C1 segment of cervical spinal cord (tissue), 14 donors: Measurements from ENCODE around the gene TRIM36.

ENCODE experiments used
- DNase-seq, 14 donors: peaks; one replicate each; lab custom pipeline; 2025; lab: John Stamatoyannopoulos, UW

Gene TRIM36

DNA sequence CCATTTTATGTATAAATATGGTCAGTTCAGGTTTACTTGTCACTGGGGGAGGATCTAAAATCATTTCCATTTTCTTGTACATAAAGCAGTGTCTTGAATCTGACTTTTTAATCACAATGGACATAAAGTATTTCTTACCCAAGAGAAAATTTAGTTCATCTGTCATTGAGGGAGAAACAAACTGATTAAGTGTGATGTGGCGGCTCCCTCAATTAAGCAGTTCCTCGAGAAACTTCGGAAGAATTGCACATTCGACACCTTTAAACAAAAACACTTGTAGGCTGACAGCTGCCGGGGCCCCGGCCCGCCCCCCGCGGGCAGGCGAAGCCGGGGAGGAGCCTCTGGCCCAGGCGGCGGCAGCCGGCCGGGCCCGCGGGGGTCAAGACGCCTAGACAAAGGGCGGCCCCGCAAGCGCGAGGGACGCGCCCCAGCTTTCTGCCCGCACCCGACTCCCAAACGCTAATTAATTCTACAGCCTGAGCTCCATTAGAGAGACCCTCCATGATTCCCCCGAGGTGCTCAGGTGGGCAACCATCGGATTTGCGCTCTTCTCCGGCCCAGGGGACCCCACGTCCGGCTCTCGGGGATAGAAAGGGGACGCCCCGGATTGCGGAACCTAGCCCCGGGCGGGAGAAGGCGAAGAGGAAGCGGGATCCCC is 750 bp downstream of the TRIM36 start:
- DNase-seq = peak in 5 of 14 donors; percentile 44 to 68 (median 54)

DNA sequence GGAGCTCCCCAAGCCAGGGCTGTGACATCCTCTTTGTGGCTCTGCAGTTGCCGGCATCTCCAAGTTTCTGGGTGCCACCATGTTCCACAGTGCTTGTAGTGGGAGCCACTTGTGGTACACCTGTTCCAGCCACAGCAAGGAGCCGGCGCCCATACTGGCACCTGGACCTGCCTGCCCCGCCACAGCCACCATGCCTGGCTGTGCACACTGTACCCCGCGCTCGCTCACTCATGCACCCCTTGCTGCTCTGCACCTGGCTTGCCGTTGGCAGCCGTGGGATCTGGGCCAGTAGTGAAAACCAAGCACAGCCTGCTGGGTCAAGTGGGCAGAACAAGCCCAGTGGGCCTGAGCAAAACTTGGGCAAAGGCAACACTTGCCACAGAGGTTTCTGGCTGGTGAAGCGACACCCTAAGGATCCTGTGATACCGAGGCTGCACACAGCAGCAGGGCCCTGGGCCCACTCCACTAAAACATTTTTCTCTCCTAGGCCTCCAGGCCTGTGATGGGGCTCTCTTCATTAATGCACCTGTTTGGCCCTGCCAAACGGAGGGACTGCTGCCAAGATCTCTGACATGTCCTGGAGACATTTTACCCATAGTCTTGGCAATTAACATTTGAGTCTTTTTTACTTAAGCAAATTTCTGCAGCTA is 2.8 kb downstream of the TRIM36 start:
- DNase-seq = no peak

DNA sequence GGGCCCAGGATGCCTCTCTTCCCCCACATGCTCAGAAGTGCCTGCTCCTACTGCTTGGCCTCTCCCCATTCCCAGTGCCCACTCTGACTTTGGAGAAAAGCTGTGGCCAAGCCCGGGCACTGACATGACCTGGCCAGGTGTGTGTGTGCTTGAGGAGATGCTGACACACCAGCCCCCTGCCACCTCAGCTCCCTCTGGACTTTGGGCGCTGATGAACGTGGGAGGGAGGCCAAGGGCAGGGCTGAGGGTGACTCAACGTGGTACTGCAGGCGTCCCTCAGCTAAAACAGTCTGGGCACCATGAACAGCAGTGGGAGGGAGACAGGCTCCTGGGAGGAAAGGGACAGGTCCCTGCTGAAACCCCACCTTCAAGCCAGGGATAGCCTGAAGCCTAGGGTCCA is 3.9 kb downstream of the TRIM36 start:
- no peak for DNase-seq

DNA sequence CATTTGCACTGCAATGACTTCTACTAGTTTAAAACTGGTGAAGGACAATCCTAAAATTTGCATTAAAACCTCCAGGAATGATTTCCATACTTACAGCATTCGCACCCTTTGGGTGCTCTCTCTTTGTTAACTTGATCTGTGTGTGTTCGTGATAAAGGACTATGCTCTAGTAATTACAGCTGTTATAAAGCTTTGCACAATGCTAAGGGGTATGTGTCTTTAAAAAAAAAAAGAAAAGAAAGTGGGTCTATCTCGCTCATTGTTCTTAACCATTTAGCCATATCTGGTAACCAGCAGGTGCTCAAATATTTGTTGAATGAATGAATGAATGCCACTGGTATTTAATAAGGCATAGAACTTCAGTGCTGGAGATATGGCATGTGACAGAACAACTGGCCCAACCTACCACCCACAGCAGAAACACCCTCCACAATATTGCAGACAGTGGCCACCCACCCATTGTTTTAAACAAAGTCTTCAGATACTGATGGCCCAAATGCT is 8.7 kb downstream of the TRIM36 start:
- DNase-seq = no peak

DNA sequence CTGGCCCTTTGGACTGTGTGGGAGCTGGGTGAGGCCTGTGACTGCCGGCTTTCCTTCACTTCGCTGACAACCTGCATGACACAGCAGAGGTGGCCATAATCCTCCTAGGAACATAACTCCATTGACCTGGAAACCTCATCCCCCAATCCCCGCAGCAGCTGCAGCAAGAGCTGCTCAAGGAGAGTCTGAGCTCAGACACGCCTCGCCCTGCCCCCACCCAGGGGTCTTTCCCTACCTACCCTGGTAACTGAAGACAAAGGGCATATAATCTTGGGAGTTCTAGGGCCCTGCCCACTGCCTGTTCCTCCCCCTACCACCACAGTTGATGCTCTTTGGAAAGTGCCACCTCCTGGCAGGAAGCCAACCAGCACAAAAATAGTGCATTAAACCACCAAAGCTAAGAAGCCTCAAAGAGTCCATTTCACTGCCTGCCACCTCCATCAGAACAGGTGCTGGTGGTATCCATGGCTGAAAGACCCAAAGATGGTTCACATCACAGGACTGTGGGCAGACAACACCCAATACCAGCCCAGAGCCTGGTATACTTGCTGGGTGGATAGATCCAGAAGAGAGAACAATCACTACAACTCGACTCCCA is 18.4 kb downstream of the TRIM36 start:
- no peak for DNase-seq

DNA sequence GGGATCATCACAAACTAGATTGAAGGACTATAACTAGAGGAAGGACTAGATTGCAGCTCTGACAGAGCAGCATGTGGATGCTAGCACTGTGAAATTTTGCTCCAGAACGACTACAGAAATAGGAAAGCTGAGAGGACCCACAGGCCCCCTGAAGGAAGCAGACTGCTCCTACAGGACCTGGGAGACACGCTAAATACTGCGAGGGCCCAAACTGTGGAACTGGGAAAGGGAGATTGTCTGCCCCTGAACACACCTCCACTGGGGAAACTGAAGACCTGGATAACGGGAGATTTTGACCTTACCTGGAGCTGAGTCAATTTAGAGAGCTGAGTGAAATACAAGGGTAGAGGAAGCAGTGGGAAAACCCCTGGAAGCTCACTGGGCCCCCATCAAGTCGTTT is 19.2 kb downstream of the TRIM36 start:
- DNase-seq = no peak

DNA sequence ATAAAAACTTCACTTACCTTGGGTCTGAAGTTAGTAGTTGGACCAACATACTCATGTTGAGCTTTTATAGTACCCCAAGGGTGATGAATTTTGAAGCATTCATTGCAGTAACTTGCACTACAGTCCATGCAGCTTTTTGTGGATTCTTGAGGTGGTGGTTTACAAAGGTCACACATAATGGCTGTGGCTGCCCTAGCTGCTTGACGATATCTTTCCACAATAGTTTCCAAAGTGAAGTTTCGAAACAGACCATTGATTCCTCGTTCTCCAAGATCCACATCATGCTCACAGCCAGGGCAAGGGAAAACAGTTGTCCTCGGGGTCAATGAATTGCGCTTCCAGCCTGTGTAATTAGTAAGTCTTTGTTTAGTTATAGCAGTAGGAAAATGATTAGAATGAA is 22.7 kb downstream of the TRIM36 start:
- no peak for DNase-seq

DNA sequence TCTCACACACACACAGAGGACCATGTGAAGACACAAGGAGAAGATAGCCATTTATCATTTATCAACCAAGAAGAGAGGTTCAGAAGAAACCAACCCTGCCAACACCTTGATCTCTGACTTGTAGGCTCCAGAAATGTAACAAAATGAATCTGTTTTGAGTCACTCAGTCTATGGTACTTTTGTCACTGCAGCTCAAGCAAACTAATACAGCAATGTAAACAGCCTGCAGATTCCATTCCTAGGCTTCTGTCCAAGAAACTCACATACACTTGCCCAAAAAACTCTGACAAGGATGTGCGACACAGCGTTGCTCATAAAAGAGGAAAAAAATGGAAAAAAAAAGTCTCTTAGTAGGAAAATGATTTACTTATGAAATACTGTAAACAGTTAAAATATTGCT is 33.4 kb downstream of the TRIM36 start:
- no peak for DNase-seq

DNA sequence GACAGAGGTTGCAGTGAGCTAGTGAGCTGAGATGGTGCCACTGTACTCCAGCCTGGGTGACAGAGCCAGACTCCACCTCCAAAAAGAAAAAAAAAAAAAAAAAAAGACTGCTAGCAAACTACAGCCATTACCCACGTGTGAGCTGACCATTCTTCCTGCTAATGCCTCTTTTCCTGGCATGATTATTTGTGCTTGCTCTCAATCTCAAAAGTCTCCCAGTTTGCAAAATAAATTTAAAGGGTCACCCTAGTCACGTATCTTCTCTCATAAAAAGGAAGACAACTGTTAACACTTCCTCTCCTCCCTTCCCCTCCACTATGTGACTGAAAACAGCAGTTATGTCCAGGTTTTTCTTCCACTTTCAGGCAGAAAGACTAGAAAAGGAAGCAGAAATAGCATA is 37.2 kb downstream of the TRIM36 start:
- no peak for DNase-seq

DNA sequence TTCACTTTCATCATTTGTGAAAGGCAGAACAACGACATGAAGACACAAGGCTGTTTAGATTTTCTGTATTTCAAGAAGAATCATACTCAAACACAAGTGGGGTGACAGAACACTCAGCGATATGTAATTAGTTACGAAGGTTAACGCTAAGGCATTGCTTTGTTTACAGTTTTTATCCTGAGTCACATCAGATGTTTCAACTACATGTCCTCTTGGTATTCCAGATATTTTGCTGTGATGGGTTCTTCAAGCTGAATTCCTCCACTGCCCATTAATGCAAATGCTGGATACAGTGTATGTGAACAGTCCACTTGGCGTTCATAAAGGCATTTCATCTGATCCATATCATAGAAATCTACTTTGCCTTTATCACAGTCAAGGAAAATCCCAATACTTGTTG is 43.4 kb downstream of the TRIM36 start:
- no peak for DNase-seq

DNA sequence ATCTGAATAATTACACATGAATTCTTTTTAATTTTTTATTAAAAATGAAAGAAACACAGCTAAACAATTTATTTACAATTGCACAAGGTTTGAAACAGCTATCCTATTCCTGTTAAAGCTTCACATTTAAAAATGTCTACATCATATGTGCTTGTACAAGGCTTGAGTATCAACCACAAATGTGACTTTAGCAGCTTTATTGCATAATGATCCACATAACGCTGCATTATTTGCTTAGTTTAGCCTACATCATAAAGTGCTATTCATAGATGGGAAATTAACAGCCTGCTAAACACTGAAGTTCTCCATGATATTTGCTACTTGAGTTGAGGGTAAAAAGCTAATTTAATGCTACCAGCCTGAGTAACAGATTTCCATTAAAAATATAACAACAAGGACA is 45.0 kb downstream of the TRIM36 start:
- DNase-seq = no peak

DNA sequence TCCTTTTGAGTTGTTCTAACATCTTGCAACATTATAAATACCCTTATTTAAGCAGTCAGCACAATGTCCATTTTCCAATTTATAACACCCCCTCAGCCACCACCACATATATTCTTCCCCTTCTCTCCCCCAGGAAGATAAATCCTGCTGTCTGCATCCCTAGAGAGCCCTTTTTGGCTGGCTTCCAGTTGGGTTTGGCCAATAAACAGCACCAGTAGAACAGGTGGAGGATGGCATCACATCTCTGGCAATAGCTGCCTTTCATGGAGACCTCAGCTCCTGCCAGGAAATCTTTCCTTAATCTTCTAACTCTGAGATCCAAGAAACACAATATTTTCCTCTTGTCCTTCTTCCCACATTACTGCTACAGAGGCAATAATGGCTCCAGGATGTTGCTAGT is 53.7 kb downstream of the TRIM36 start:
- DNase-seq = no peak

DNA sequence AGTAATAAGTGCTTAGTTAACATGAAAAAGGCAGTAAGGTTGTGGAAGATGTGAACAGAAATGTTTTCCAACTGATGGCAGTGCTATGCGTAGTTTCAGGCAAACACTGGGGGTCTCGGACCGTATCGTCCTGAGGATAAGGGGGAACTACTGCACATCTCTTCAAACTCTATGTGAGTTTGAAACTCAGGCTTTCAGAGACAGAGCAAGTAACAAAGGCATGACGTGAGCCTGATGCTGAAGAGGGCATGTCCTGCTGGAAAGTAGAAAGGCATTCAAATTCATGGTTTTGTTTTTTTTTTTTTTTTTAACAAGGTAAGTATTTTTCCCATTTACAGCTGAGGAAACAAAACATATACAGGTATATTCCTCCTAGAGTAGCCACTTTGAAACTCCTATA is 59.9 kb downstream of the TRIM36 start:
- no peak for DNase-seq

DNA sequence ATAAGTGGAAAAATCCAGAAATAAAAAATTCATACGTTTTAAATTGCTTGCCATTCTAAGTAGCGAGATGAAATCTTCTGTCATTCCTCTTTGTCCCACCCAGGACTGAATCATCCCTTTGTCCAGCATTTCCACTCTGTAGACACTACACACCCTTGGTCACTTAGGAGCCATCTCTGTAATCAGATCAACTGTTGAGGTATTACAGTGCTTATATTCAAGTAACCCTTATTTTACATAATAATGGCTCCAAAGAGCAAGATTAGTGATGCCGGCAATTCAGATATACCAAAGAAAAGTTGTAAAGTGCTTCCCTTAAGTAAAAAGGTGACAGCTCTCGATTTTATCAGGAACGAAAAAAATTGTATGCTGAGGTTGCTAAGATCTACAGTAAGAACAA is 60.4 kb downstream of the TRIM36 start:
- DNase-seq = no peak

DNA sequence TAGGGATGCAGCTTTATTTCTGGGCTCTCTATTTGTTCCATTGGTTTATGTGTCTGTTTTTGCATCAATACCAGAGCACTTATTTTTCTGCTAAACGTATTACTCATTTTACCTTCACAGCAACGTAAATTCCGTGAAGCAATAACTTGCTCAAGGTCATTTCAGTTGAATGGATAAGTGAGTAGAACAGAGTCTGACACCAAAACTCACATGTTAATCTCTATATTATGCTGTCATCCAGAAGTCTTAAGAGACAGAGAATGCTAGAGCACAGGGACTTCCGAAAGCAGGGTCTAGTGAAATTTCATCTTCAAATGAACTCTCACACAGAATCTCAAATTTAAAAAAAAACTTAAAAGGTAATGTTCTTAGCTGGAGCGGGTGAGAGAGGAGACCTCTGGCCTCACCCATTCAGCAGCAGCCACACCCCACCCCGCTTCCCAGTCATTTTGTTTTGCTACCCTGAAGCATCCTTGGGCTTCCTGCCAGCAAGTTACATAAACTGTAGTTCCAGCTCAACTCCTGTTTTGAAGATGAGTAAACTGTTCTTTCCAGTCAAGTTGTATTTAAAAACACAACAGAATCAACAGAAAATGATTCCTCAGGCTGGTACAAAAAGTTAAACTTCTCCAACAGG is 69.3 kb downstream of the TRIM36 start:
- DNase-seq = no peak

DNA sequence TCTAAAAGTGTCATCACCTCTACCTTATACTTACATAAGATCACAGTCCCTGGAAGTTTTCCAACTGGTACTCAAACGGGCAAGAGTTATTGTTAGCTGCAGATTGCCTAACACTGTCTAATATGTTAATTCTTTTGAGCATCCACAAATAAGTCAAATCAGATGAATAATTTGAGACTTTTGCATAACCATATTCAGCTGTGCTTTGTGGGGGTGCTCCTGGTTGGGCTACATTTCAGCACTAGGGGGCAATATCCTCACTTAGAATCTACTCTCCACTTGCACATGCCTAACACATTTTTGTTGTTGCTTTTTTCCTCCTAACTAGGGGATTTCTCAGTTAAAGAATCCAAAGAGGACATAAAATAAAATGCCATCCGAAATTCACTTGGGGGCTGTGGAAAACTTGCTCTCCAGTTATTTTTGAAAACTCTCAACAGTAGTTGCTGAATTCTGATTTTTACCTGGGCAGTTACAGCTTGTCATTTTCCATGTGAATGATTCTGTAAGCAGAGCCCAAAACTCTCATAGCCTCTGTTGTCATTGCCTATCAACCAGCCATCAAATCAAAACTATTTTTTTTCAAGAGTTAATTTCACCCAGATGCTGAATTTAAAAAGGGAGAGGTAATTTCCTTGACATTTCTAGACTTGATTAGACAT is 71.5 kb downstream of the TRIM36 start:
- DNase-seq = peak in 1 of 14 donors; percentile 10

DNA sequence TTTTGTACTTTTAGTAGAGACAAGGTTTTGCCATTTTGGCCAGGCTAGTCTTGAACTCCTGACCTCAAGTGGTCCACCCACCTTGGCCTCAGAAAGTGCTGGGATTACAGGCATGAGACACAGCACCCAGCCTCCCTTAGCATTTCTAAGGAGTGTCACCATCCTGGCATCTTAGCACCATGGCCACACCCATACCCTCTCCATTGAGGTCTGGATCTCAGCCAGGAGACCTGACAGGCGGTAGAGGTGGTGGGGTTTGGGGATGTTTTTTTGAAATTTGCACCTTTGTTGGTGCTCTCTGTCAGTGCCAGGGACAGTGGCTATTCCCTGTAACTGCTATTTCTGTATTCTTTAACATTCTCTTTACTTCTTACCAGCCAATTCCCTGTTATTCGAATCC is 72.5 kb downstream of the TRIM36 start:
- DNase-seq = no peak

DNA sequence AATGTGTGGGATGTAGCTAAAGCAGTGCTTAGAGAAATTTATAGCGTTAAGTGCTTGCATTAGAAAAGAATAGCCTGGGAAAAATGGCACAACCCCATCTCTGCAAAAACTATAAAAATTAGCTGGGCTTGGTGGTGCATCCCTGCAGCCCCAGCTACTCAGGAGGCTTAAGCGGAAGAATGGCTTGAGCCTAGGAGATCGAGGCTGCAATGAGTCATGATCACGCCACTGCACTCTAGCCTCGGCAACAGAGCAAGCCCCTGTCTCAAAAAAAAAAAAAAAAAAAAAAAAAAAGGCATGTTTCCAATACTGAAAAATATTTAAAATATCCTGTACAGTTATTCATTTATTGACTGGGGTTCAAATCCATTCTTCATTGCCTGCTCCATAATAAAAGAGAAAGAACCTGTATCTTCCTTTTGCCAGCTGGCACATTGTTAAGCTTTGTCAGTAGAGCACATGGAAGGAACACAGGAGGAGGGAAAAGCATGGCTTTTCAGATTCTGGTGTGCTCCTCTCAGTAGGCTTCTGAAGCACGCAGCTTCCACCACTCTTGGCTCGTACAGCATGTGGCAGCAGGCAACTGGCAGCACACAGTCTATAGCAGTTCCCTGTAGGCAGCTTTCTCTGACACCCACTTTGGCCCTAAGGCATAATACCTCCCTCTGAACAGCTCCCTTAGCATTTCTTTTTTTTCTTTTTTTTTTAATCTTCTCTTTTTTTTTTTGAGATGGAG is 73.5 kb downstream of the TRIM36 start:
- DNase-seq = peak in 1 of 14 donors; percentile 26

DNA sequence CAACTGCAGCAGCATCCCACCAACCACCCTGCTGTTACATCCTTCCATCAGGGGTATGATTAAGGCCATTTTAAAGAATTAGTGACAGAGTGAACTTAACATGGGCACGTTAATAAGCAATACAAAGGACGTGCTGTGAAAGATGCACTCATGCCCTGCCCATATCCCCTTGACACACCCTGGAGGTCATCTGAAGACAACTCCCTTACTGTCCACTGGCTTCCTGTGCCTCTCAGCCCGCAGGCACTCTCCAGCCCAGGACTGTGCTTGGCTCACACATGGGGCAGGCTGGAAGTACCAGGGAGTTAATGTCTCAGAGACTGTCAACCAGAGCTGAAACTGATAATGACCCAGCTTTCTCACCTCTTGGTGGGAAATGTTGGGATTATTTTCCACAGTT is 81.8 kb downstream of the TRIM36 start:
- no peak for DNase-seq

DNA sequence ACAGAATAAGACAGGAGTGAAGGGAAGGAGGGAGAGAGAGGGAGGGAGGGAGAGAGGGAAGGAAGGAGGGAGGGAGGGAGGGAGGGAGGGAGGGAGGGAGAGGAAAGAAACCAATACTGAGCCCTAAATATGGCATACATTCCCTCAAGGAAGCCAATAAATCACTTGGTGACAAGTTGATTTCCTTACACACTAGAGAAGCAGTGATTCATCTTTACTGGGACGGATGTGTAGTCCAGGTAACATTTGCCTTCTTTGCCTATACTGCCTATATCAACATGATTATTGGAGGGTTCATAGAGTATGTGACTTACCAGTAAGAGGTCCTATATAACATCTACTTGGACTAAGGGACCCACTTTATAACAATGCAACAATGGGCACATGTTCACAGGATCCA is 83.2 kb downstream of the TRIM36 start:
- DNase-seq = no peak

DNA sequence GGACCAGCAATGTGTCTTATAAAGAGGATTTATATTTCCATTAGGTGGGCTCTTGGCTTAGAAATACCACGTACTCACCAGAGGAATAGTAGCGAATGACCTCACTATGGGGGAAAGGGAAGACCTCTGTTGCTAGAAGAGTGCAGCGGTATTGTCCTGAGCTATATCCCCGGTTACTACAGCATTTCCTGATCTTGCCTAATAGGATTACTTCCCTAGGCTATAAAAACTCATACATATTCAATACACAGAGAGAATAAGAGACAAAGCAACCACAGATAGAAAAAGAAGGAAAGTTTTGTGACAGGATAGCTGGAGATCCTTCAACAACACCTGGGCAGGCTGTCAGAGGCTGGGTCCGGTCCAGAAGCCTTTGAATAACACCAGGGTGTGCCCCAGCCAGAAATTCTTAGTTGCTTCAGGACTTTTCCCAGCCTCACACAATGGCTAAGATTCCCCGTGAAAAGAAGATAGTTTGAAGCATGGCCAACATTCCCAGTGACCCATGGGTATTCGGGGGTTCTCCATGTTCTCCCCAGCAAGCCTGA is 85.4 kb downstream of the TRIM36 start:
- no peak for DNase-seq
